A673 (cell line): ENCODE measurements around the gene CFAP65. TPM values are rescaled to one million over a fixed set of nuclear protein-coding genes. Genes with fewer than 3 reads are reported as not detected.

Experiments used
- BruUV-seq: library from RNA; stranded (reverse); fragments of 400-500 nt; replicated peaks from 2 replicates; lab custom pipeline; 2021; lab: Mats Ljungman, UMichigan
- CTCF ChIA-PET: fragments of 300-600 bp; sonication (Branson Sonifier 250); formaldehyde crosslinking; loops from one replicate; lab custom pipeline; 2022; ENCODE audit warnings: antibody characterized with exemption; lab: Charles Lee
- POLR2A ChIA-PET: fragments of 300-600 bp; sonication (Branson Sonifier 250); formaldehyde crosslinking; loops from one replicate; lab custom pipeline; 2022; ENCODE audit warnings: antibody characterized with exemption; ENCODE audit not compliant: low non-redundant PET; lab: Charles Lee
- DNase-seq: peaks from one replicate; pipeline ENCODE4 v3.0.0-alpha.2; 2015; ENCODE audit warnings: low spot score
- H3K27ac ChIP-seq: fragments of 200-600 bp; sonication (generic); 2 replicates; pipeline ENCODE4 v1.5.1; 2016; ENCODE audit warnings: mixed run types, low read depth, mild to moderate bottlenecking, mixed read lengths, antibody characterized with exemption, low read length; ENCODE audit not compliant: poor library complexity, severe bottlenecking
- H3K27me3 ChIP-seq: fragments of 200-600 bp; sonication (generic); replicated peaks from 2 replicates; pipeline ENCODE4 v1.6.1; 2017; ENCODE audit warnings: mixed run types, low read depth, mild to moderate bottlenecking, mixed read lengths, antibody characterized with exemption, low read length; ENCODE audit not compliant: insufficient read depth, poor library complexity
- H3K36me3 ChIP-seq: fragments of 200-600 bp; sonication (generic); 2 replicates; pipeline ENCODE4 v1.6.1; 2016; ENCODE audit warnings: mixed run types, mild to moderate bottlenecking, mixed read lengths, antibody characterized with exemption, low read length; ENCODE audit not compliant: insufficient read depth, poor library complexity, severe bottlenecking
- H3K4me1 ChIP-seq: fragments of 200-600 bp; sonication (generic); 2 replicates; pipeline ENCODE4 v1.6.1; 2017; ENCODE audit warnings: mixed run types, mild to moderate bottlenecking, mixed read lengths, antibody characterized with exemption, low read length; ENCODE audit not compliant: insufficient read depth, poor library complexity, severe bottlenecking
- H3K4me3 ChIP-seq: fragments of 200-600 bp; sonication (generic); 2 replicates; pipeline ENCODE4 v1.5.1; 2016; ENCODE audit warnings: low read depth, mixed run types, mild to moderate bottlenecking, mixed read lengths, low read length; ENCODE audit not compliant: poor library complexity, severe bottlenecking
- H3K9me3 ChIP-seq: fragments of 200-600 bp; sonication (generic); 2 replicates; pipeline ENCODE4 v1.6.1; 2016; ENCODE audit warnings: mixed run types, low read depth, mild to moderate bottlenecking, mixed read lengths, antibody characterized with exemption, low read length; ENCODE audit not compliant: poor library complexity, severe bottlenecking
- CTCF ChIP-seq: fragments of 300-800, 200-600 bp; sonication (generic); conservative IDR thresholded peaks from 2 replicates; pipeline ENCODE4 v1.5.1; 2017; ENCODE audit warnings: low read depth, mild to moderate bottlenecking, antibody characterized with exemption, low read length, moderate library complexity, mixed read lengths
- EZH2 ChIP-seq: fragments of 200-600 bp; sonication (generic); IDR thresholded peaks from 2 replicates; pipeline ENCODE4 v1.6.1; 2017; ENCODE audit warnings: borderline replicate concordance, low read depth, mild to moderate bottlenecking, mixed read lengths, antibody characterized with exemption, low read length; ENCODE audit not compliant: poor library complexity, severe bottlenecking
- intact Hi-C: fragments of 100-400 bp; cut with micrococcal nuclease; formaldehyde crosslinking; loops from one replicate; pipeline ENCODE4 v1.10.0; 2022; ENCODE audit not compliant: unreplicated experiment
- total RNA-seq: library from RNA; stranded (reverse); gene quantifications from 2 replicates; pipeline ENCODE4 v1.2.3, GENCODE V29; 2021

The CFAP65 gene
- total RNA-seq, 1 experiment from 2014 or later, result 0.13 TPM

- H3K4me1 ChIP-seq, result peaks cover 15% of the 10 kb centered on the region
- no peak for DNase-seq
- POLR2A ChIA-PET, result no interaction called here
- no peak overlapping the region for H3K27ac ChIP-seq
- CTCF ChIA-PET, result interaction anchor here (1.1 kb wide), 1 partner anchor 10 kb away, joined by 3 read pairs; no protein-coding TSS in a partner anchor
- H3K9me3 ChIP-seq, result no peaks in the 10 kb centered on the region
- H3K27me3 ChIP-seq, result peaks cover 46% of the 10 kb centered on the region
- no peak overlapping the region for H3K4me3 ChIP-seq
- no TSS peak for BruUV-seq
- no peak for TF ChIP-seq EZH2
- TF ChIP-seq CTCF, result no peak
- intact Hi-C loops, result no loop called here
- H3K36me3 ChIP-seq, result no peaks in the 10 kb centered on the region
These were observed 40.2 kb downstream of the CFAP65 start for GRCh38 chr2:219001100-219001576.

- DNase-seq, result no peak
- ChIA-PET POLR2A (no interaction called here), CTCF (no interaction called here)
- no TSS peak for BruUV-seq
- Histone ChIP-seq H3K27ac (no peak overlapping the region), H3K4me3 (no peak overlapping the region), H3K4me1 (peaks cover 15% of the 10 kb centered on the region), H3K9me3 (no peaks in the 10 kb centered on the region), H3K27me3 (peaks cover 48% of the 10 kb centered on the region), H3K36me3 (no peaks in the 10 kb centered on the region)
- no peak for TF ChIP-seq EZH2
- no peak for TF ChIP-seq CTCF
- intact Hi-C loops, result no loop called here
These were observed 40.8 kb downstream of the CFAP65 start for GRCh38 chr2:219000569-219000960.

GRCh38 chr2:218999881-219000568 is 41.3 kb downstream of the CFAP65 start:
- ChIA-PET POLR2A (no interaction called here), CTCF (no interaction called here)
- intact Hi-C loops, result no loop called here
- peaks cover 53% of the 10 kb centered on the region for H3K27me3 ChIP-seq
- no peaks in the 10 kb centered on the region for H3K9me3 ChIP-seq
- H3K36me3 ChIP-seq, result no peaks in the 10 kb centered on the region
- BruUV-seq, result no TSS peak
- no peak overlapping the region for H3K4me3 ChIP-seq
- DNase-seq, result no peak
- H3K27ac ChIP-seq, result no peak overlapping the region
- H3K4me1 ChIP-seq, result peaks cover 15% of the 10 kb centered on the region
- no peak for TF ChIP-seq CTCF
- TF ChIP-seq EZH2, result no peak
